Measurements from ENCODE around the gene HOXD13. TPM values are rescaled to one million over a fixed set of nuclear protein-coding genes. Genes with fewer than 3 reads are reported as not detected.
A peak's percentile ranks its signal among the peaks of the same experiment; 100 is the strongest.

HOXD13 gene
- total RNA-seq, 1 experiment from 2014 or later: not detected

GRCh38 chr2:176124947-176125771 lies 32.6 kb downstream of the HOXD13 start:
- no TSS peak for BruUV-seq (replicated peaks)
- no peak for TF ChIP-seq CTCF (IDR thresholded peaks at IDR 0.05; ENCODE audit: unreplicated experiment)
- H3K36me3 Mint-ChIP-seq (ENCODE audit: insufficient read depth, unreplicated experiment): no peaks in the 10 kb centered on the region
- no peaks in the 10 kb centered on the region for H3K4me1 Mint-ChIP-seq (ENCODE audit: low read depth, unreplicated experiment)
- H3K27ac Mint-ChIP-seq (ENCODE audit: unreplicated experiment): no peak overlapping the region
- no peak overlapping the region for H3K4me3 Mint-ChIP-seq (ENCODE audit: low read depth, unreplicated experiment)
- DNase-seq: no peak
- intact Hi-C loops (cut with micrococcal nuclease; ENCODE audit: unreplicated experiment): loop anchor here (5.0 to 10.0 kb wide), 3 partner anchors 427 to 1640 kb away; no protein-coding TSS in a partner anchor
- H3K27me3 Mint-ChIP-seq (ENCODE audit: unreplicated experiment): peaks cover 4% of the 10 kb centered on the region
- H3K9me3 Mint-ChIP-seq (ENCODE audit: low read depth, unreplicated experiment): no peaks in the 10 kb centered on the region
- CTCF ChIA-PET: interaction anchor here (2.2 kb wide), 1 partner anchor 529 kb away, joined by 16 read pairs; no protein-coding TSS in a partner anchor

- no peaks in the 10 kb centered on the region for H3K36me3 Mint-ChIP-seq (ENCODE audit: insufficient read depth, unreplicated experiment)
- no peaks in the 10 kb centered on the region for H3K9me3 Mint-ChIP-seq (ENCODE audit: low read depth, unreplicated experiment)
- intact Hi-C loops (cut with micrococcal nuclease; ENCODE audit: unreplicated experiment): loop anchor here (2.0 to 10.0 kb wide), 6 partner anchors 427 to 1639 kb away; no protein-coding TSS in a partner anchor
- no peak overlapping the region for H3K27ac Mint-ChIP-seq (ENCODE audit: unreplicated experiment)
- no peaks in the 10 kb centered on the region for H3K4me1 Mint-ChIP-seq (ENCODE audit: low read depth, unreplicated experiment)
- BruUV-seq (replicated peaks): no TSS peak
- no peak overlapping the region for H3K4me3 Mint-ChIP-seq (ENCODE audit: low read depth, unreplicated experiment)
- no peak for TF ChIP-seq CTCF (IDR thresholded peaks at IDR 0.05; ENCODE audit: unreplicated experiment)
- H3K27me3 Mint-ChIP-seq (ENCODE audit: unreplicated experiment): no peaks in the 10 kb centered on the region
- CTCF ChIA-PET: interaction anchor here (2.2 kb wide), 1 partner anchor 528 kb away, joined by 16 read pairs; no protein-coding TSS in a partner anchor
- DNase-seq: no peak
Measured at GRCh38 chr2:176125772-176126054, 33.2 kb downstream of the HOXD13 start.

- Mint-ChIP-seq H3K36me3 (ENCODE audit: insufficient read depth, unreplicated experiment) (no peaks in the 10 kb centered on the region), H3K27ac (ENCODE audit: unreplicated experiment) (no peak overlapping the region), H3K27me3 (ENCODE audit: unreplicated experiment) (no peaks in the 10 kb centered on the region), H3K4me3 (ENCODE audit: low read depth, unreplicated experiment) (no peak overlapping the region), H3K9me3 (ENCODE audit: low read depth, unreplicated experiment) (no peaks in the 10 kb centered on the region), H3K4me1 (ENCODE audit: low read depth, unreplicated experiment) (no peaks in the 10 kb centered on the region)
- DNase-seq: peak; percentile 60
- intact Hi-C loops (cut with micrococcal nuclease; ENCODE audit: unreplicated experiment): loop anchor here (1.0 to 10.0 kb wide), 7 partner anchors 425 to 1638 kb away; no protein-coding TSS in a partner anchor
- no TSS peak for BruUV-seq (replicated peaks)
- peak; percentile 73 for TF ChIP-seq CTCF (IDR thresholded peaks at IDR 0.05; ENCODE audit: unreplicated experiment)
- CTCF ChIA-PET: interaction anchor here (0.7 to 2.2 kb wide), 11 partner anchors 14 to 1022 kb away, joined by 3 to 16 read pairs (median 4); no protein-coding TSS in a partner anchor
Measured at GRCh38 chr2:176126929-176127773, 34.6 kb downstream of the HOXD13 start.

- Mint-ChIP-seq H3K9me3 (ENCODE audit: low read depth, unreplicated experiment) (no peaks in the 10 kb centered on the region), H3K36me3 (ENCODE audit: insufficient read depth, unreplicated experiment) (no peaks in the 10 kb centered on the region), H3K4me3 (ENCODE audit: low read depth, unreplicated experiment) (no peak overlapping the region), H3K27ac (ENCODE audit: unreplicated experiment) (no peak overlapping the region), H3K27me3 (ENCODE audit: unreplicated experiment) (no peaks in the 10 kb centered on the region), H3K4me1 (ENCODE audit: low read depth, unreplicated experiment) (no peaks in the 10 kb centered on the region)
- DNase-seq: no peak
- CTCF ChIA-PET: interaction anchor here (0.9 kb wide), 2 partner anchors 1021 kb away, joined by 3 read pairs; no protein-coding TSS in a partner anchor
- intact Hi-C loops (cut with micrococcal nuclease; ENCODE audit: unreplicated experiment): loop anchor here (1.0 to 10.0 kb wide), 7 partner anchors 425 to 1637 kb away; no protein-coding TSS in a partner anchor
- BruUV-seq (replicated peaks): no TSS peak
- TF ChIP-seq CTCF (IDR thresholded peaks at IDR 0.05; ENCODE audit: unreplicated experiment): no peak
Measured at GRCh38 chr2:176127774-176128072, 35.2 kb downstream of the HOXD13 start.
